KMS-11 (cell line): ENCODE results near the gene CHD6.

Source experiments
- H2AFZ ChIP-seq: fragments of 200-600 bp; sonication (generic); 2 replicates; pipeline ENCODE4 v1.6.1; 2016; ENCODE audit warnings: antibody characterized with exemption, mixed run types, low read depth
- H3K27ac ChIP-seq: fragments of 200-600 bp; sonication (generic); 2 replicates; pipeline ENCODE4 v1.6.1; 2016; ENCODE audit warnings: mild to moderate bottlenecking, mixed run types
- H3K27me3 ChIP-seq: fragments of 200-600 bp; sonication (generic); 2 replicates; pipeline ENCODE4 v1.6.1; 2017; ENCODE audit warnings: mild to moderate bottlenecking, low read depth, mixed run types, moderate library complexity; ENCODE audit not compliant: insufficient read depth
- H3K36me3 ChIP-seq: fragments of 200-600 bp; sonication (generic); 2 replicates; pipeline ENCODE4 v1.6.1; 2017; ENCODE audit warnings: mild to moderate bottlenecking, mixed run types; ENCODE audit not compliant: insufficient read depth
- H3K4me1 ChIP-seq: fragments of 200-600 bp; sonication (generic); 2 replicates; pipeline ENCODE4 v1.6.1; 2016; ENCODE audit warnings: mild to moderate bottlenecking, low read depth, mixed run types; ENCODE audit not compliant: poor library complexity, severe bottlenecking
- H3K4me2 ChIP-seq: fragments of 200-600 bp; sonication (generic); 2 replicates; pipeline ENCODE4 v1.7.0; 2016; ENCODE audit warnings: mild to moderate bottlenecking, mixed run types
- H3K4me3 ChIP-seq: fragments of 200-600 bp; sonication (generic); IDR thresholded peaks from 2 replicates; pipeline ENCODE4 v1.6.1; 2017; ENCODE audit warnings: low read depth, low read length, mixed read lengths; ENCODE audit not compliant: insufficient read depth
- H3K79me2 ChIP-seq: fragments of 200-600 bp; sonication (generic); 2 replicates; pipeline ENCODE4 v1.6.1; 2016; ENCODE audit warnings: low read depth, mixed run types; ENCODE audit not compliant: insufficient read depth
- H3K9ac ChIP-seq: fragments of 200-600 bp; sonication (generic); 2 replicates; pipeline ENCODE4 v1.6.1; 2016; ENCODE audit warnings: mild to moderate bottlenecking, mixed run types
- H4K20me1 ChIP-seq: fragments of 200-600 bp; sonication (generic); 2 replicates; pipeline ENCODE4 v1.6.1; 2016; ENCODE audit warnings: mild to moderate bottlenecking, mixed run types; ENCODE audit not compliant: insufficient read depth
- CTCF ChIP-seq: fragments of 200-600 bp; sonication (generic); conservative IDR thresholded peaks from 2 replicates; pipeline ENCODE4 v1.6.1; 2017; ENCODE audit warnings: low read depth, mild to moderate bottlenecking, antibody characterized with exemption, low read length, moderate library complexity, mixed read lengths

CHD6 gene

GRCh38 chr20:41570557-41570956 is 47.6 kb downstream of the CHD6 start:
- Histone ChIP-seq H3K27ac (no peak overlapping the region), H3K36me3 (no peaks in the 10 kb centered on the region), H4K20me1 (no peaks in the 10 kb centered on the region), H3K4me2 (no peak overlapping the region), H3K9ac (no peak overlapping the region), H2AFZ (no peak overlapping the region), H3K79me2 (peaks cover 63% of the 10 kb centered on the region; the same call in 1 of the 2 replicates), H3K4me1 (peaks cover 8% of the 10 kb centered on the region), H3K27me3 (no peaks in the 10 kb centered on the region), H3K4me3 (no peak overlapping the region)
- TF ChIP-seq CTCF = no peak

- H3K27ac ChIP-seq = no peak overlapping the region
- peaks cover 39% of the 10 kb centered on the region; the same call in 1 of the 2 replicates for H3K79me2 ChIP-seq
- no peaks in the 10 kb centered on the region for H3K27me3 ChIP-seq
- H3K36me3 ChIP-seq = no peaks in the 10 kb centered on the region
- TF ChIP-seq CTCF = no peak
- no peak overlapping the region for H3K4me2 ChIP-seq
- H3K4me1 ChIP-seq = no peaks in the 10 kb centered on the region
- no peak overlapping the region for H3K4me3 ChIP-seq
- no peak overlapping the region for H2AFZ ChIP-seq
- H4K20me1 ChIP-seq = no peaks in the 10 kb centered on the region
- no peak overlapping the region for H3K9ac ChIP-seq
Measured at GRCh38 chr20:41567615-41568014, 50.6 kb downstream of the CHD6 start.

- Histone ChIP-seq H3K4me1 (no peaks in the 10 kb centered on the region), H3K79me2 (peaks cover 33% of the 10 kb centered on the region; the same call in 1 of the 2 replicates), H3K36me3 (no peaks in the 10 kb centered on the region), H3K27me3 (no peaks in the 10 kb centered on the region), H4K20me1 (no peaks in the 10 kb centered on the region), H3K4me2 (no peak overlapping the region), H3K9ac (no peak overlapping the region), H3K4me3 (no peak overlapping the region), H2AFZ (no peak overlapping the region), H3K27ac (no peak overlapping the region)
- TF ChIP-seq CTCF = no peak
Measured at GRCh38 chr20:41566896-41567527, 51.2 kb downstream of the CHD6 start.

- TF ChIP-seq CTCF = no peak
- Histone ChIP-seq H3K79me2 (peaks cover 17% of the 10 kb centered on the region), H3K36me3 (no peaks in the 10 kb centered on the region), H3K27ac (no peak overlapping the region), H2AFZ (no peak overlapping the region), H3K9ac (no peak overlapping the region), H3K4me1 (peaks cover 9% of the 10 kb centered on the region), H4K20me1 (no peaks in the 10 kb centered on the region), H3K4me2 (no peak overlapping the region), H3K27me3 (no peaks in the 10 kb centered on the region), H3K4me3 (no peak overlapping the region)
Measured at GRCh38 chr20:41563087-41563486, 55.1 kb downstream of the CHD6 start.
